ENCODE data around the gene MEA1.
A peak's percentile ranks its signal among the peaks of the same experiment; 100 is the strongest.
"Not testable (repeated sequence)": the region's sequence is repeated elsewhere in the genome, so short reads cannot be mapped to it uniquely, and the experiment has no call there.

Gene MEA1

DNA sequence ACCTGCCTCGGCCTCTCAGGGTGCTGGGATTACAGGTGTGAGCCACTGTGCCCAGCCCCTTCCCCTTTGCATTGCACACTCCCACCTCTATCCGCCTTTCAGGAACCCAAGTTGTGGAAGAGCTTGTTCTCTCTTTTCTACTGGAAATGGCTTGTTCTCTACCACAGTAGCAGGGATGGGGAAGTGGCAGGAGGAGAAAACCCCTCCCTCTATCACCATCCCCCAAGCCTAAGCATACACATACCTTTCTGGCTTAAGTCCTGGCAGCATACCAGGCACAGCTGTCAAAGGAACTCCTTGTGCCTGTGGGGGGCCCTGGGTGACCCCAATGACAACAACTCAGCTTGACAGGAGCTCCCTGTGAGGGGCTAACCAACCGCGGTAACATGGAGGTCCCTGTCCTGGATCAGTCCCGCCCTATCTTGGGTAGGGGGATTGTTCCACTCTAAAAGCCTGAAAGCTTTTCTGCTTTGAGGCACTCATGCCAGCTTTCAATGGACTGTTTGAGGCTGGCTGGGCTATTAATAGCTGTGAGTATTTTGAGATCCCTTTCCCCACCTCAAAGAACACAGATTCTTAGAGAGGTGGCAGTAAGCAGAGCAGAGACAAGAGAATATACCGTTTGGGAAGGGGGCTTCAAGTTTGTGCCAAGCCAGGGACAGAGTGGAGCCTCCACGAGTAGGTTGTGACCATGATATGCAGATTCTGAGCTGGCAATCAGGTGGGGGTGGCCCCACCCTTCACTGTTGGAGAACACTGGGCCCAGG lies 2.6 kb upstream of the MEA1 start:
- H3K4me3 ChIP-seq (ENCODE audit: low read depth, low read length) = no peak overlapping the region
- DNase-seq (ENCODE audit: low read depth) = no peak

DNA sequence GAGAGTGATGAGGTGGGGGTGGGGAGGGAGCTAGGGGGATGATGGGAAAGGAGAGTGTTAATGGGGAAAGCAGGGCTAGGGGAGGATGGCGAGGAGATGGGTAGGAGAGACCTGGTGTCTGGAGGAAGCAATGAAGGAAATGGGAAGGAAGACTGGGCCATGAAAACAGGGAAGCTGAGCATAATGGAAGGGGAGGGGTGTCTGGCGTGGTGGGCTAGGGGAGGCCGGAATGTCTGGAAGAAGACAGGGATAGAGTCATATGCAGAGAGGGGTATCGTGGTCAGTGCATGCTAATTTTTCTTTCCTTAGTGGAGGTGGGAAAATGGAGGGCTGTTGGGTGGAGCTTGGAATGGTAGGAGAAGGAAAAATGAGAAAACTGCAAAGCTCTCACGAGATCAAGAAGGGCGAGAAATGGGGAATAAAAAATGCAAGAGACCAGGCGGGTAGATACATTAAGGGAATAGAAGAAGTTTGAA lies 726 bp upstream of the MEA1 start:
- DNase-seq (ENCODE audit: low read depth) = no peak

DNA sequence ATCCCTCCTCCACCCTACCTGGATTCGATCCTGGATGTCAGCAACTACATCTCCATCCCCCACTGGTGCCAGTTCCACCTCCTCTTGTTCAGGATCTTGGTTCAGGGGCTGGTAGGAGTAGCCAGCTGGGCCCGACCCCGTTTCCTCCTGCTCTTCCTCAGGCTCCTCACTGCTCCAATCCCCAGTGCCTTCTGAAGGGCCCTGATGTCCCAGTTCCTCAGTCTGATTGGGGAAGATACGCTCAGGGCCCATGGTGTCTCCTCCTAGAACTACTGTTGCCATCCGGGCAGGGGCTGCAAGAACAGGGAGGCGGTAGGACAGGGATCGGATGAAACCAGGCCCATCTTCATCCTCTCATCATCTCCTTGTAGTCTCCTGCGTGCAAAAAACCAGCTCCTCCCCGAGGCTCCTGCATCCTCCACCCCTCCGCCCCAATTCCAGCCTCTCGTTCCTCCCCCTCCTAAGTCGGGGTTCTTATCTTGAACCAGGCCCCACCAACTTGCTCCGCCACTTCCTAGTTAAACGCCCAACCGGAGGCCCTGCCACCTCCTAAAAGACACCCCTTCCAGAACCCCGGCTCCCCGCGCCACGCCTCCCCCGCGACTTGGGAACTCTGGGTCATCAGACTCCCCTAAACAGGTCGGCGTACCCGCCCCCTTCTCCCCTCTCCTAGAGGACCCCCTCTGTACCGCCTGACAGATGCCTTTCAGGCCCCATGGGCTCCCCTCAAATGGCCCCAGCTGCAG lies 476 bp downstream of the MEA1 start:
- H3K4me3 ChIP-seq (ENCODE audit: low read depth, low read length) = peak overlapping the region; percentile 93
- no peak for DNase-seq (ENCODE audit: low read depth)

More for the DNA sequence above, 726 bp upstream of the MEA1 start:
- peak overlapping the region; percentile 93 for H3K4me3 ChIP-seq (ENCODE audit: low read depth, low read length)

DNA sequence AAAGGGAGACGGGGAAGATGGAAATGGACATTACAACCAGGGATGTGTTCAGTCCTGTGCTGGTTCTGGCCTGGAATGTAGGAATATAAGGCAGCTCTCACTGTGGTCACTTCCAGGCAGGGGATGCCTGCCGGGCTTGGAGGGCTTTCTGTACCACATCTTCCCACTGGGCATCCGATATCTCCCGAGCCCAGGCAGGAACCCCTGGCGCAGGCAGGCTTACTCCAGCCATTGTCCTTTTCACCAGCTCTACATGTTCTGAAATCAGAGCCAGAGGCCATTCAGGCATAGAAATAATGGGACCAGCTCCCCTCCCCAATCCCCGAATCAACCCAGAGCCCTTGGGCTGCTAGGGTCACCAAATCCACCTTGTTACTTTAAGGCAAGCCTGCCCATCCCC lies 1.4 kb downstream of the MEA1 start:
- no peak for DNase-seq (ENCODE audit: low read depth)
- peak overlapping the region; percentile 93 for H3K4me3 ChIP-seq (ENCODE audit: low read depth, low read length)

DNA sequence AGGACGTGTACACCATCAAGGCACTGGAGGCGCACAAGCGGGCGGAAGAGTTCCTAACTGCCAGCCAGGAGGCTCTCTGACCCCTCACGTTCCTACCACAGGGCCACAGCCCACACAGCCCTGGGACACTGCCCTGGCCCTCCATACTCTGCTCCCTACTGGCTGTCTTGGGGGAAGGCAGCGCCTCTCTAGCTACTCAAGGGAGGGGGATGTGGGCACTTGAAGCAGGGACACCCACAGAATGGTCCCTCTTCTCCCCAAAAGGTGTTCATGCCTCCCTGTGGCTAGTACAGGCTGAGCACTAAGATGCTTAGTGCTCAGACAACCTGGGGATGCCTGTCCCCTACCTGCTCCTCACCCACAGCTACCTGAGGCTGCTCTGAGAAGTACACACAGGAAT lies 2.5 kb downstream of the MEA1 start:
- no peak overlapping the region for H3K4me3 ChIP-seq (ENCODE audit: low read depth, low read length)
- no peak for DNase-seq (ENCODE audit: low read depth)

DNA sequence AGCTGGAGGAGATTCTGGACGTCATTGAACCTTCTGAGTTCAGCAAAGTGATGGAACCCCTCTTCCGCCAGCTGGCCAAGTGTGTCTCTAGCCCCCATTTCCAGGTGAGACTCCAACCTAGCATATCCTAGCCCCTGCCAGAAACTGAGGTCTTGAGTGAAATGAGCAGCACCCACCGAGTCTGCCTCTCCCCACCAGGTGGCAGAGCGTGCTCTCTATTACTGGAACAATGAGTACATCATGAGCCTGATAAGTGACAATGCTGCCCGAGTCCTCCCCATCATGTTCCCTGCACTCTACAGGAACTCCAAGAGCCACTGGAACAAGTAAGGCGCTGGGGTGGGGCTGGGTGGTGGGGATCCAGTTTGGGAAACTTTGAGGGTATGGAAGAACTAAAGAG lies 4.6 kb downstream of the MEA1 start:
- no peak for DNase-seq (ENCODE audit: low read depth)
- H3K4me3 ChIP-seq (ENCODE audit: low read depth, low read length) = no peak overlapping the region

DNA sequence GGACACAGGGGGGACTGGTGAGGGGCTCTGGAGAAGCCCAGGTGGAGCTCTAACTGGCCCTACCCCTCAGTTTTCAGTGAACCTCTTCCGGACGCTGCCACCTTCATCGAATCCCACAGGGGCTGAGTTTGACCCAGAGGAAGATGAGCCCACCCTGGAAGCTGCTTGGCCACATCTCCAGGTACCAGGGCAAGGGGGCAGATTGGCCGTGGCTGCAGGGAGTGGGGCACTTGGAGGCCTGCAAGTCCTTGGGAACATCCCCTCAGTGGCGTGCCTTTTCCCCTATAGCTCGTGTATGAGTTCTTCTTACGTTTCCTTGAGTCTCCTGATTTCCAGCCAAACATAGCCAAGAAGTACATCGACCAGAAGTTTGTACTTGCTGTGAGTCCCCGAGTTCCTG lies 6.6 kb downstream of the MEA1 start:
- no peak overlapping the region for H3K4me3 ChIP-seq (ENCODE audit: low read depth, low read length)
- DNase-seq (ENCODE audit: low read depth) = no peak

DNA sequence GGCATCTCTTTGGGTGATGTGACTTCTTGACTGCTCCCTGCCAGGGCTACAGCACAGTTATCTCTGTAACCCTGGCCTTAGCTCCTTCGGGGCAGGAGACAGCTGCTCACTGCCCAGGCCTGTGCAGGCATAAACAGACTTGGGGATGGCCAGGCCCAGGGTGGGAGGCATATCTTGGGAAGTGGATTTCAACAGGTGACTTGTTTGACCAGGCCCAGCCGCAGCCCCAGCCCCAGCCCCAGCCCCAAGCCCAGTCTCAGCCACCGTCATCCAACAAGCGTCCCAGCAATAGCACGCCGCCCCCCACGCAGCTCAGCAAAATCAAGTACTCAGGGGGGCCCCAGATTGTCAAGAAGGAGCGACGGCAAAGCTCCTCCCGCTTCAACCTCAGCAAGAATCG lies 7.5 kb downstream of the MEA1 start:
- no peak overlapping the region for H3K4me3 ChIP-seq (ENCODE audit: low read depth, low read length)
- no peak for DNase-seq (ENCODE audit: low read depth)

DNA sequence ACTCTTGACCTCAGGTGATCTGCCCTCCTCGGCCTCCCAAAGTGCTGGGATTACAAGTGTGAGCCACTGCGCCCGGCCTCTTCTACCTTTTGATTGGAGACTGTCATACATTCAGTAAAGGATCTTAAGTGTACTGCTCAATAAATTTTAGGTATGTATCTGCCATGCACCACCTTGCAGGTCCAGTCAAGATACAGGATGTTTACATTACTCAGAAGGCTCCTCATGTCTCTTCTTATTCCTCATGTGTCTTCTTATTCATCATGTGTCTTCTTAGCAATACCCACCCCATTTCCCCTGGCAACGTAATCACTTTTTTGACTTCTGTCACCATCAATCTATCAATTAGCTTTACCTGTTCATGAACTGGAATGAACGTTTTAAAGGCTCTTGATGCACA lies 7.9 kb downstream of the MEA1 start:
- DNase-seq (ENCODE audit: low read depth) = no peak
- no peak overlapping the region for H3K4me3 ChIP-seq (ENCODE audit: low read depth, low read length)

DNA sequence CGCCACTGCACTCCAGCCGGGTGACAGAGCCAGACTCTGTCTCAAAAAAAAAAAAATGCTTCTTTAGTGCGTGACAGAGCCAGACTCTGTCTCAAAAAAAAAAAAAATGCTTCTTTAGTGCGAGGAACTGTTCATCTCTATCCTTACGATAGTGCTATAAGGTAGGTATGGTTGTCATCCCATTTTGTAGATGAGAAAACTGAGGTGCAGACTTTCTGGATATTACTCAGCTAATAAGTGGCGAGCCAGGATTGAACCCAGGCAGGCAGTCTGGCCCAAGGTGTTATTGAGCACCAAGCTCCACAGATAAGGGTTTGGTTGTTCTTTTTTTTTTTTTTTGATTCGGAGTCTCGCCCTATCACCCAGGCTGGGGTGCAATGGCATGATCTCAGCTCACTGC lies 11.9 kb downstream of the MEA1 start:
- DNase-seq (ENCODE audit: low read depth) = no peak
- H3K4me3 ChIP-seq (ENCODE audit: low read depth, low read length) = no peak overlapping the region

DNA sequence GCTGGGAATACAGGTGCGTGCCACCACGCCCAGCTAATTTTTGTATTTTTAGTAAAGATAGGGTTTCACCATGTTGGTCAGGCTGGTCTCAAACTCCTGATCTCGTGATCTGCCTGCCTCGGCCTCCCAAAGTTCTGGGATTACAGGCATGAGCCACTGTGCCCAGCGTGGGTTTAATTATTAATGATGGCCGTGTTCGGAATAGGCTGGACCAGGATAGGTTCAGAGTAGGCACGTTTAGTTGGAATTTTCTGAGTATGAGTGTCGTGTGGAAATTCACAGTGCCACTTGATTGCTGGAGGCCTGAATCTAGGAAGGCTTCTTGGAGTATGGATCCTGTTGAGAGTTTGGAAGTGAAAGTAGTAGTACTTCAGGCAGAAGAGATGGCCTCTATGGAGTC lies 15.5 kb downstream of the MEA1 start:
- H3K4me3 ChIP-seq (ENCODE audit: low read depth, low read length); DNase-seq (ENCODE audit: low read depth): not testable (repeated sequence)

DNA sequence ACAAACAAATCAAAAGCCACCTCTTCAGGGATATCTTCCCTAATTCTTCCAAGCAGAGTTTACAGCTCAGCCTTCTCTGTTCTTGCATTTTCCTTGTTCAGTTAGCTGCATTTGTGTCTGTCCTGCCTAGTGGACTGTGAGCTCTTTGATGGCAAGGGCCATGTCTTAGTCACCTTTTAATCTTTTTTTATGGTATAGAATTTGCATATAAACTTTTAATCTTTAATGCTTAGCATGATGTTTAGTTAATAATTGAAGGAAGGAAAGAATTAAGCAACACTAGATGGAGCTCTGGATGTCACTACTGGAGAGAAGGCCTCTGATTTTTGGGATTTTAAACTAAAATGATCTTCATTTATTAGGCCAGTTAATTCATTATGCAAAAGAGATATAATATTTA lies 17.2 kb downstream of the MEA1 start:
- no peak for DNase-seq (ENCODE audit: low read depth)

DNA sequence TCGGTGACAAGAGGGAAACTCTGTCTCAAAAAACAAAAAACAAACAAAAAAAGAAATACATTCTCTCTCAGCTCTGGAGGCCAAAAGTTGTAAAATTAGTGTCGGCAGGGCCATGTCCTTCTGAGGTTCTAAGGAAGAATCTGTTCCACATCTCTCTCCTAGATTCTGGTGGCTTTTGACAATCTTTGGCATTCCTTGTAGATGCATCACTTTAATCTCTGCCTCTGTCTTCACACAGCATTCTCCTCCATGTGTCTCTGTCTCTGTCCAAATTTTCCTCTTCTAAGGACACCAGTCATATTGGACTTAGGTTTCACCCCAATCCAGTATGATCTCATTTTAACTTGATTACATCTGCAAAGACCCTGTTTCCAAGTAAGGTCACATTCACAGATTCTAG lies 20.3 kb downstream of the MEA1 start:
- DNase-seq (ENCODE audit: low read depth) = no peak
- no peak overlapping the region for H3K4me3 ChIP-seq (ENCODE audit: low read depth, low read length)

More for the DNA sequence above, 17.2 kb downstream of the MEA1 start:
- H3K4me3 ChIP-seq (ENCODE audit: low read depth, low read length) = no peak overlapping the region

DNA sequence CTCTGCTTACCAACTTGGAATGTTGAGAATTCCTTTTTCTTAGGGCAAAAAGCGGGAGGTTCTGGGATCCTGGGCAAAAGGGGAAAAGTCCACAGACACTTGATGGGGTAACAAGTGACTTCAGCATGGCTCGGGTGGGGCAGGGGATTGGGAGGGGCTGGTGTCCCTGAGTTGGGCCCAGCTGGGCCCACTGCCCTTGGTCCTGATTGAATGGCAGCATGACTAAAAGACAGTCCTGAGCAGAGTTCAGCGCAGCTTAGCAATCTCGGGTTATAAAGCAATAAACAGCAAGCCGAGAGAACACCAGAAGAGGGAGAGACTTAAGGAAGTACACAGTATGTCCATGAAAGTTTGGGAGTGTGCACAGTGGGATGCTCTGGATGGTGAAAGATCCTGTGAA lies 23.8 kb downstream of the MEA1 start:
- no peak overlapping the region for H3K4me3 ChIP-seq (ENCODE audit: low read depth, low read length)
- no peak for DNase-seq (ENCODE audit: low read depth)

DNA sequence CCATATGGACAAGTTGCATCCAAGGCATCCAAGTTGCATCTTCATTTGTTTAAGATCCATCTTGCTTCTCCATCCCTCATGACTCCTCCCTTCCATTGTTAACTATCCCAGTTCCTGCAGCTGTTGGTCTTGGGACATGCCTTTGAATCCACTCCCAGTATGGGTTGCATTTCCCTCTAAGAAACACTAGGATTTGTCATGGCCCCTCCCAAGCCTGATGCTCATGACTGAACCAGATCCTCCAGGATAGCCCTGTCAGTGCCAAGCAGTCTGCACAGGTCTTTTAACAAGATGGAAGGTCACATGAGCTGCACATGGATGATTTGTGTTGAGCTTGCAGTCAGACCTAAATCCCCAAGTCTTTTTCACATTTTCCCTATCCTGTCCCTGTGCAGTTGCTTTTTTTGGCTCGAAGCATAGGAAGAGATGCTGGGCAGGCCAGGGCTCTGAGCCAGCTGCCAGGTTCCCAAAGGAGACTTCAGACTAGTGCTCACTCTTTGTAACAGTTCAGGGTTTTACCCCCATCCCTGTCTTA lies 25.2 kb downstream of the MEA1 start:
- no peak for DNase-seq (ENCODE audit: low read depth)
- no peak overlapping the region for H3K4me3 ChIP-seq (ENCODE audit: low read depth, low read length)

DNA sequence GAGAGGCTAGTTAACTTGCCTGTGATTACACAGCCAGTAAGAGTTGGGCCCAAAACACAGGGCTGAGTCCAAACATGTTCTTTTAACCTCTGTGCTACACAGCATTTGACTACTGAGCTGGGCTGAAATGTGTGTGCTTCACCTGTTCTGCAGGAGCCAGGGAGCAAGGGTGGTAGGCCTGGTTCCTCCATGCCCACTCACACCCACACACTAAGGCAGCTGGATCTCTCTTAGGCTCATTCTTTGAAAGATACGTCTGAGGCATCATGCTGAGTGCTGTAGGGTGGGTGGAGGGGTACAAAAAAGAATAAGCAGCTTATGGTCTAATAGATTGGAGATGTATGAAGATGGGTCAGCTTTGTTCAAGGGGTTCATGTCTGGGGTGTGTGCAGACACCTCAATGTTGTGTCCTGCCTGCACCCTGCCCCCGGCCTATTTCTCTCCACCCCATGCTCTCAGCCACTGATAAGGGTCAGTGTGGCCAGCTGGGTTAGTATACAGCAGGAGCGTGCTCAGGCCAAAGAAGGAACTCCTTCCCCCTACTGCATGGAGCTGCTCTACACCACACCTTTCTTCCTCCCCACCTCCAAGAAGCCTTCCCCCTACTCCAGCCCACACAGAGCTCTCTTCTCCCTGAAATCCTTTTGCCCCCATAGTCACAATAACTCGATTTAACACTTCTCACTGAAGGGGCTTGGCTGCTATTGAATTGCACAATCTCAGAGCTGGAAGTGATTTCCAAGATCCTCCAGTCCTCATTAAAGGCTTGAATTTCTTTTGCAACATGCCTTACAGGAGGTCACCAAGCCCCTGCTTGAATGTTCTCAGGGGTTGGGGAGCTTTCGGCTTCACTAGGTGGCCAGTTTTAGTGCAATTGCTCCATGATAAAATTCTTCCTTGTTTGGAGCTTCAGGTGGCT lies 26.0 kb downstream of the MEA1 start:
- no peak for DNase-seq (ENCODE audit: low read depth)
- H3K4me3 ChIP-seq (ENCODE audit: low read depth, low read length) = no peak overlapping the region

DNA sequence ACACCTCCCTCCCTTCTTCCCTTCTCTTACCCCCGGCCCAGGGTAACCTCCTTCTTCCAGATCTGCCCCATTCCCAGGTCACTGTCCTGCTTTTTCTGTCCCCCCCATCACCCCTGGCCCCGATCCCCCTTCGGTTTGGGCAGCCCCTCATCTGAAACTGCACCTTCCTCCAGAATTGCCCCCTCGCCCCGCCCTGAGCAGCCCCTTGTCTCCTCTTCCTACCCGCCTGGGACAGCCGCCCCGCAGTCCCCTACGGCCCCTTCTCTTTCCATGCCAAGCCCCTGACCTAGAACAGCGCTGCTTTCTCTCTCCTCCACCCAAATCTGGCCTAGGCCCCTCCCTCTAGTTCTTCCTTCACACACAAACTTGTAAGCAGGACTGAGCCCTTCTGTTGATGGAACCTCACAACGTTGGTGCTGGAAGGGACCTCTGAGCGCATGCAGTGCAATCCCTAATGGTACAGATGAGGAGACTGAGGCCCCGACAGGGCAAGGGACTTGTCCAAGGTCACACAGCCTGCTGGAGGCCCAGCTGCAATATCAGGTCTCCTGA lies 28.7 kb downstream of the MEA1 start:
- H3K4me3 ChIP-seq (ENCODE audit: low read depth, low read length) = peak overlapping the region; percentile 81
- no peak for DNase-seq (ENCODE audit: low read depth)

DNA sequence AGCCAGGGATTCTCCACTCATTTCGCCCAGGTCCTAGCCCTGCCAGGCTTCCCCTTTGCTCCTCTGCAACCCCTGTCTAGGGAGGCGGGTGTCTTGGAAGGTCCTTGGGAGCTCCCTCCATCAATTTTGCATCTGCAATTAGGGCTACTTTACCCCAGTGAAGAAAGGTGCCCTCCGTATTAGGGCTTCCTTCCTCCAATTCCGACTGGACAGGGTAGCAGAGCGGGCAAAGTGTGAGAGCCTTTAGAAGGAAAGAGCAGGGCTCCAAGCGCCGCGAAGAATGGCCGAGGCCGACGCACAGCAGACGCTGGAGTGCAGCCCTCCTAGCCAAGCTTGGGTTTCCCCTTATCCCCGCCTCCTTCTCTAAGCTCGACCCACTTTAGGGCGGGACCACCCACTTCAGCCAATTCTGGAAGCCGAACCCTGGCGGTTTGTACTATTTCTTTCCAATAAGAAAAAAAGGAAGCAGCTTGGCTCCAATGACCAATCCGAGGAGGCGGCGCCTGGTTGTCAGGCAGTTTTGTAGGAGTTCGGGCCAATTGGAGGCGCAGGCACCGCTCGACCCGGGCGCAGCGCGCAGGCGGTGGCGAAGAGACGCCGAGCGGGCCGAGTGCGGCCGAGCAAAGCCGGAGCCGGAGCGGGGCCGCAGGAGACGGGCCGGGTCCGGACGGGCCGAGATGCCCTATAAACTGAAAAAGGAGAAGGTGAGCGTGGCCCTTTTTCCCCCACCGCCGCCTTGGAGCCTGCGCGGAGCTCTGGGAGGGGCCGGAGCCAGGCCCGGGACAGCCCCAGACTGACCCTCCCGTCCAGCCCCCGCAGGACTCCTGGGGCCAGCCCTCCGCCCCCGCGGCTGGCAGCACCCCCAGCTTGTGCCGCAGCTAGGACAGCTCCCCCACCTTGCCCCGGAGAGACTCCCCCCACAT lies 29.5 kb downstream of the MEA1 start, which contains the start of gene PPP2R5D:
TSS of gene PPP2R5D (plus strand) at position 570 of the 923 bp plus-strand sequence. CDS start at position 678, 108 bp downstream.
- DNase-seq (ENCODE audit: low read depth) = peak; percentile 95

More for the DNA sequence above, 29.5 kb downstream of the MEA1 start, which contains the start of gene PPP2R5D:
- peak within 1 kb of the TSS; percentile 81 for H3K4me3 ChIP-seq (ENCODE audit: low read depth, low read length)
